Left lung (tissue), 10 donors: ENCODE results near the gene PARD6A. TPM values are rescaled to one million over a fixed set of nuclear protein-coding genes. Genes with fewer than 3 reads are reported as not detected.

ENCODE experiments used
- ATAC-seq: fragments of 200-7000 bp; cut with Tn5 transposase; one replicate; pipeline ENCODE4 v1.9.1; 2020; ENCODE audit warnings: moderate library complexity
- DNase-seq, 4 donors: peaks; one replicate each; pipeline ENCODE4 v3.0.0-alpha.2; 2013 to 2020
- H3K27ac ChIP-seq, 2 donors: fragments of 200-600 bp; sonication (generic) in 1 of 2; one replicate each; pipeline versions ENCODE4 v1.5.0 to v1.8.0; 2020 to 2021
- H3K27me3 ChIP-seq, 2 donors: fragments of 200-600 bp; sonication (generic) in 1 of 2; one replicate each; pipeline versions ENCODE4 v1.5.0 to v1.8.0; 2020 to 2021
- H3K36me3 ChIP-seq, 2 donors: fragments of 200-600 bp; sonication (generic) in 1 of 2; one replicate each; pipeline versions ENCODE4 v1.5.0 to v1.8.0; 2020 to 2021
- H3K4me1 ChIP-seq, 2 donors: fragments of 200-600 bp; one replicate each; pipeline ENCODE4 v1.8.0; 2021
- H3K4me3 ChIP-seq, 2 donors: fragments of 200-600 bp; sonication (generic) in 1 of 2; one replicate each; pipeline versions ENCODE4 v1.5.0 to v1.8.0; 2020 to 2021; ENCODE audit warnings: mild to moderate bottlenecking in 1 of 2
- H3K9me3 ChIP-seq, 2 donors: fragments of 200-600 bp; sonication (generic) in 1 of 2; one replicate each; pipeline versions ENCODE4 v1.5.0 to v1.8.0; 2020 to 2021
- intact Hi-C, 2 donors: fragments of 100-400 bp; cut with DNase I; formaldehyde crosslinking; loops; one replicate each; pipeline versions ENCODE4 v1.11.2 to v1.14.2; 2022
- polyA plus RNA-seq, 6 donors: library from polyadenylated mRNA; unstranded; fragments of 120-200 nt; gene quantifications; one replicate each; pipeline ENCODE4 v1.2.1, GENCODE V29; 2013; ENCODE audit not compliant: insufficient read length in 6 of 6
- total RNA-seq, 2 donors: library from RNA; stranded (reverse); fragmentation: NEBNext Ultra II Directional; extraction: Animal tissue kit (Norgen Biotek cat#: 25700); gene quantifications; one replicate each; pipeline ENCODE4 v1.2.1, GENCODE V29; 2021
- TF ChIP-seq, protein P1 (sequence below), 2 donors: fragments of 200-600 bp; sonication (generic) in 1 of 2; IDR thresholded peaks; one replicate each; pipeline versions ENCODE4 v1.5.0 to v1.8.0; 2021; ENCODE audit warnings: antibody characterized with exemption in 2 of 2
- donor health status: DM: no; HTN: yes; CAD: no.
- donor health status: DM: no; HTN: no; CAD: no.

The PARD6A gene
- total and polyA plus RNA-seq, 8 donors = 1.4 to 4.1 (median 1.9) TPM

GRCh38 chr16:67704110-67704509, 43.4 kb downstream of the PARD6A start:
- peaks cover 0 to 5% of the 10 kb centered on the region in 2 donors for H3K4me1 ChIP-seq
- no peak overlapping the region for H3K4me3 ChIP-seq
- H3K27me3 ChIP-seq = no peaks in the 10 kb centered on the region
- intact Hi-C loops = no loop called here
- TF ChIP-seq, protein P1, sequence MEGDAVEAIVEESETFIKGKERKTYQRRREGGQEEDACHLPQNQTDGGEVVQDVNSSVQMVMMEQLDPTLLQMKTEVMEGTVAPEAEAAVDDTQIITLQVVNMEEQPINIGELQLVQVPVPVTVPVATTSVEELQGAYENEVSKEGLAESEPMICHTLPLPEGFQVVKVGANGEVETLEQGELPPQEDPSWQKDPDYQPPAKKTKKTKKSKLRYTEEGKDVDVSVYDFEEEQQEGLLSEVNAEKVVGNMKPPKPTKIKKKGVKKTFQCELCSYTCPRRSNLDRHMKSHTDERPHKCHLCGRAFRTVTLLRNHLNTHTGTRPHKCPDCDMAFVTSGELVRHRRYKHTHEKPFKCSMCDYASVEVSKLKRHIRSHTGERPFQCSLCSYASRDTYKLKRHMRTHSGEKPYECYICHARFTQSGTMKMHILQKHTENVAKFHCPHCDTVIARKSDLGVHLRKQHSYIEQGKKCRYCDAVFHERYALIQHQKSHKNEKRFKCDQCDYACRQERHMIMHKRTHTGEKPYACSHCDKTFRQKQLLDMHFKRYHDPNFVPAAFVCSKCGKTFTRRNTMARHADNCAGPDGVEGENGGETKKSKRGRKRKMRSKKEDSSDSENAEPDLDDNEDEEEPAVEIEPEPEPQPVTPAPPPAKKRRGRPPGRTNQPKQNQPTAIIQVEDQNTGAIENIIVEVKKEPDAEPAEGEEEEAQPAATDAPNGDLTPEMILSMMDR (IDR thresholded peaks at IDR 0.05) = no peak
- DNase-seq (no peak), ATAC-seq (no peak)
- no peaks in the 10 kb centered on the region for H3K36me3 ChIP-seq
- H3K9me3 ChIP-seq = no peaks in the 10 kb centered on the region
- peak overlapping the region in 1 of 2 donors; percentile 23 for H3K27ac ChIP-seq

GRCh38 chr16:67707210-67707609, 46.5 kb downstream of the PARD6A start:
- no peaks in the 10 kb centered on the region for H3K36me3 ChIP-seq
- ATAC-seq (no peak), DNase-seq (no peak)
- no peak overlapping the region for H3K27ac ChIP-seq
- no peaks in the 10 kb centered on the region for H3K9me3 ChIP-seq
- TF ChIP-seq, protein P1 (IDR thresholded peaks at IDR 0.05) = no peak
- no peaks in the 10 kb centered on the region for H3K27me3 ChIP-seq
- intact Hi-C loops = no loop called here
- peaks cover 0 to 5% of the 10 kb centered on the region in 2 donors for H3K4me1 ChIP-seq
- no peak overlapping the region for H3K4me3 ChIP-seq

DNA sequence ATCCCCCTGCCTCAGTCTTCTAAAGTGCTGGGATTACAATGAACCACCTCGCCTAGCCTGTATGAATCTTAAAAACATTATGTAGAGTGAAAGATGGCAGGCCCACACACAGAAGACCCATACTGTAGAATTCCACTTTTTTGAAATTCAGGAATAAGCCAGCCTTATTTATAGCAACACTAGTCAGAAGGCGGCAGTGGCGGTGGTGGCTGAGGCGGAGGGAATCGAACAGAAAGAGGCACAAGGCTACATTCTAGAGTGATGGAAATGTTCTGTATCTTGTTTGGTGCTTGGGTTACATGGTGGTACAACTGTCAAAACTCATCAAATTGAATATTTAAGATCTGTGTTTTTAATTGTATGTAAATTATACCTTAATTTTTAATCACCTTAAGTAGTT, 47.0 kb downstream of the PARD6A start:
- ATAC-seq = no peak
- no peaks in the 10 kb centered on the region for H3K9me3 ChIP-seq
- no peak for DNase-seq
- H3K4me3 ChIP-seq = no peak overlapping the region
- H3K4me1 ChIP-seq = peaks cover 0 to 5% of the 10 kb centered on the region in 2 donors
- no peak overlapping the region for H3K27ac ChIP-seq
- intact Hi-C loops = no loop called here
- no peaks in the 10 kb centered on the region for H3K36me3 ChIP-seq
- TF ChIP-seq, protein P1 (IDR thresholded peaks at IDR 0.05) = no peak
- no peaks in the 10 kb centered on the region for H3K27me3 ChIP-seq

DNA sequence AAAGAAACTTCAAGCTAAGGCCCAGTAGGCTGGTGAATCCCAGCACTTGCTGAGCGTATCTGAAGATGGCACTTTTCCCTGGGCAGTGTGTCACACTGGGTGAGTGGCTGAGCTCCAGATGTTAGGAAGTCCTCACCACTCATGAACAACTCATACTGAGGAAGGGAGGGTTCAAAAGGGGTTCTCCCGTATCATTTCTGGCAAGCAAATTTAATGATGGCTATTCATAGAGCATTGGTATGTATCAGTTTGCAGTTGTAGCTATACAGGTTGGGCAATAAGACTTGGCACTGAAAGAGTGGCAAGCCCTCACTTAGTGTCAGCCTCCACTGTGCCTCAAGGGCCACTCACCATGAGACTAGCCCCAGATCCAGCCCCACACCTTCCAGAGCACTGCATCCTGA, 47.6 kb downstream of the PARD6A start:
- H3K4me3 ChIP-seq = no peak overlapping the region
- no peaks in the 10 kb centered on the region for H3K9me3 ChIP-seq
- ATAC-seq = peak; percentile 66
- peaks cover 0 to 9% of the 10 kb centered on the region in 2 donors for H3K4me1 ChIP-seq
- no peaks in the 10 kb centered on the region for H3K36me3 ChIP-seq
- H3K27me3 ChIP-seq = no peaks in the 10 kb centered on the region
- DNase-seq = no peak
- H3K27ac ChIP-seq = no peak overlapping the region
- intact Hi-C loops = no loop called here
- TF ChIP-seq, protein P1 (IDR thresholded peaks at IDR 0.05) = no peak

GRCh38 chr16:67709050-67709449, 48.3 kb downstream of the PARD6A start:
- peaks cover 0 to 11% of the 10 kb centered on the region in 2 donors for H3K4me1 ChIP-seq

More at GRCh38 chr16:67709050-67709449, 48.3 kb downstream of the PARD6A start:
- TF ChIP-seq, protein P1 (IDR thresholded peaks at IDR 0.05) = no peak
- no peaks in the 10 kb centered on the region for H3K36me3 ChIP-seq
- H3K9me3 ChIP-seq = no peaks in the 10 kb centered on the region
- no peaks in the 10 kb centered on the region for H3K27me3 ChIP-seq
- no peak for ATAC-seq
- no peak overlapping the region for H3K27ac ChIP-seq
- intact Hi-C loops = no loop called here
- H3K4me3 ChIP-seq = no peak overlapping the region
- DNase-seq = no peak
